Effector CD4-positive, alpha-beta T cell (primary cell): Measurements from ENCODE around the gene ZNF521.

Experiments
- DNase-seq: peaks from one replicate; pipeline ENCODE4 v3.0.0-alpha.2; 2020

The ZNF521 gene

DNA sequence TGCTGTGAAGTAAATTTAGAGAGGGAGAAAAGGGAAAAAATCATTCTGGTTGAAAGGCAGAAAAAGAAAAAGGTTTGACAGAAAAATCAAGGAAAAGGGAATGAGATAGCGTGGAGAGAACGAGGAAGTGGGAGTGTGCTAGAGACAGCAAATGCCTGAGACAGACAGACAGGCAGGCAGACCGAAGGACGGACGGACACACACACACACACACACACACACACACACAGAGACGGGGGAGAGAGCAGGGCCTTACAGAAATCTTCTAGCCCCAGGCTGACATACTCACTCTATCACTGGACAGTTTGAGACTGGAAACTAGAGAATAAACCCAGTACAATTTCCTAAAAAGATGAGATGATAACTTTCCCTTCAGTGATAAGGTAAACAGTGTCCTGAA, 238.4 kb downstream of the ZNF521 start:
- DNase-seq: no peak

DNA sequence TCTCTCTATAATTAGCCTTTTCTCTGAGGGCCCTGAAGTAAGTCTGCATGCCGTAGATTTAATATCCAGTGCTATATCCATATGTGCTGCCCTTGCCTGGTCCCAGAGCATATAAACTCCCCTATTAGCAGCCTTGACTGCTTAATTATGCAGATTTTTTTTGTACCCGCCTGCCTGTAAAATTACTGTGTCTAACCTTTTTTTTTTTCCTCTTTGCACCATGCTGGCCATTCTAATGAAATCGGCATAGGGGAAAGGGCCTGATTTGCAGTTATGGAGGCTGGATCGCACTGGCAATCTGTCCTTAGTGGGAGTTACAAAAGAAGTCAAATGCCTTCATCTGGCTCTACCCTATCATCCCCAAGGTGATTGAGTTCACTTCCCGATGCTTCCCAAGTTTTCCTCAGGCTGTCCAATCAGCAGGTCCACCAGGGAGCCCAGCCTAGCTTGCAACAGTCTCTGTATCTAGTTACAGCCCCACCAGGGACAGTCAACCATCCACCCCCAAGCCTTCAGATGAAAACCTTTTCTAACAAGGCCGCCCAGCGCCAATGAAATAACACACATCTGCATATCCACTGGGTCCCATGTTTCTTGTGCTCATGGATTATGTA, 239.0 kb downstream of the ZNF521 start:
- DNase-seq: no peak

DNA sequence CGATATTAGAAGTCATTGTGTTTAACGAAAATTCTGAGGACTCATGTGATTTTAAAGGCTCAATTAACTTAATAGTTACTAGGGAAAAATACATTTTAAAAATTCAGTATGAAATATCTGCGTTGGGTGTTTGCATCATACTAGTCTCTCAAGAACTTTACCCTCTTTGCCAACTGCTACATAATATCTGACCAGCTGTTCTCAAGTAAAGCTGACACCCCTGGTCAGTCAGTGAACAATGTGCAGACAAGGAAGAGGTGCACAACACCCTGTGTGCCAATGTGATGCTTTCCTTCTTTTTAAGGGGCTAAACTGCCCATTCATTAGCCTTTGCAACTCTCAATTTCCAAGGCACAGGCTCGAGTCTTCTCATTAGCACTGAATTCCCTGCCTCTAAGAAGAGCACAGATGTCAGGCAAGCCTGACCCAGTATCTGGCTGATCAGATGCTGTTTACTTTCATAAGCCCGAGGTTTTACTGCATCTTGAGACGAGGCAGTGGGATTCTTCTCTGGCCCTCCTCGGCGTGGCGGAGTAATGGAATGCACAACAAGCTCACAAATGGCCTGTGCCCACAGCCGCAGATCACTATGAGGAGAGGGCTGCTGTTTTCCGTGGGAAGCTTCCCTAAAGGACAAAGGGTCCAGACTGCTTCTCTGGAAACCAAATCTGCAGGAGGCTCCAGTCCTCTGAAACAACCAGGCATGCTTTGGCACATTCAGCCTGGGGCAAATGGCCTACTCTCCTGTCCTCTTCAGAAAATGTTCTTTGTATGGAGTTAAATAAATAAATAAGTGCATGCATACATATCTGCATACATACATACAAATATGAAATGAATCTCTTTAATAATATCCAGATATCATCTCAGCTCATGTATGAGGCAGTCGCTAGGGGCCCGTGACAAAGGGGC, 240.3 kb downstream of the ZNF521 start:
- no peak for DNase-seq

GRCh38 chr18:25109484-25109883, 242.5 kb downstream of the ZNF521 start:
- no peak for DNase-seq

- no peak for DNase-seq
These were observed 248.4 kb downstream of the ZNF521 start for GRCh38 chr18:25103468-25104155.

DNA sequence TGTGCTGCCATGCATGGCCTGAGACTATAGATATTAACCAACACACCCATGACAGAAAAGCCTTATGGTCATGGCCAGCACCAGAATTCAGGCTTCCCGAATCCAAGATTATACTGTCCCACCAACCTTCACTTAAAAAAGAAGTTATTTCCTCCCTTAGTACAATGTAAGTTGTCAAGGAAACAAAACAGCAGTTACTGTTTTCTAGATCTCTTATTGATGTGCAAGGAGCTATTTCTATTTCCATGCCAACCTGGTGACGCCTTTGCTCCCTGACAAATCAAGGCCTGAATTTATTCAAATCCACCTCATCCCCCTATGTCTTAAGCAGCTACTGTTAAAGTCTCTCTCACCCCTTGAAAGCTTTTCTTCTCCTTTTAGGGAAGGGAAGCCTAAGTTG, 249.3 kb downstream of the ZNF521 start:
- DNase-seq: no peak

DNA sequence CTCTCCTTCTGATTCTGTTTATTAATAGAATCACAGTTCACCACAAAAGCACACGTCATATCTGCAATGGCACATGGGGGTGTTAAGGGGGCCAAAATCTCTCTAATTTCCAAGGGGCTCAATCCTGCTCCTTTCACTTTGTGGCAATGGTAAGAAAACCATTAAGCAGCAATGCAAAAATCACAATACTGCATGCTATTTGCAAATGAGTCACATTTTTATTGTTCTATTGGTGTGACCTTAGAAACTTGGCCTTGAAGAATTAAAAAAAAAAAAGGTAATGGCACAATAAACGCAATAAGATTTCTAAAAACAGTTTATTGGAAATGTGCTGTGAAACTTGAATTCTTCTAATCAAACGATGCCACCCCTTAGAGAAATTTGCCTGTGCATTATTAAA, 251.5 kb downstream of the ZNF521 start:
- no peak for DNase-seq

DNA sequence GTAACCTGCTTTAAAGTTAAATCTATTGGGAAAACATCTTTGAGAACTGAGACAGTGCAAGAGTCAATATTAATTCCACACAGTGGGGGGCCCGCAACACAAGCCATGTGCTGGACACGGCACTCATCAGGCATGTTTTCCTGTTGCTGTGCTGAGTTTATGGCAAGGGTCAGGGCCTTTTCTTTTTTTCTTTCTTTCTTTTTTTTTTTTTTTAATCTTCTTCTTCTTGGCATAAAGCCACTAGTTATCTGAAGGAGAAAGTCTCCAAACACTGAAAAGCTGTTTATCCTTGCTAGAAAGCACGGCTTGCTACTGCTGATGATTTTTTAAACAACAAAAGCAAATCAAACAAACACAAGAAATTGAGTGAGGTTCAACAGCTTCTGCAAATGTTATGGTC, 252.1 kb downstream of the ZNF521 start:
- no peak for DNase-seq

- no peak for DNase-seq
These were observed 254.4 kb downstream of the ZNF521 start for GRCh38 chr18:25097569-25098056.

GRCh38 chr18:25097057-25097456, 254.9 kb downstream of the ZNF521 start:
- no peak for DNase-seq

GRCh38 chr18:25093141-25093540, 258.8 kb downstream of the ZNF521 start:
- DNase-seq: no peak

DNA sequence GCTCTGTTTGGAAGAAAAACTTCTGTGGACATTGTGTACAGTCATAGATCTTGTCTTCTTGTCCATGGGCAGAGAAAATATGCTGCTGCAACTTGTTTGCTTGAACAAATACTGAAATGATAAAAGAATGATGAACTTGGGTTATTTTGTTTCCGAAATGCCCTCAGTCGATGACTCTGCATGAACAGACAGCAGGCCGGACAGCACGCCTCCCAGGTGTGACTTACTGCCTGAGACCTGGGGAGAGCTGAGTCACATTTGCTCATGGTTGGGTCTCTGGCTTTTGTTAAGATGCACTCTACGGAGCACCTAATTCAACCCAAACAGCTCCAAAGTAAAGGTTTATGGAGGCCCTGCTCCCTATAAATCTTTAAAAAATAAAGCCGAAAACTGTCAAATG, 262.5 kb downstream of the ZNF521 start:
- DNase-seq: no peak

DNA sequence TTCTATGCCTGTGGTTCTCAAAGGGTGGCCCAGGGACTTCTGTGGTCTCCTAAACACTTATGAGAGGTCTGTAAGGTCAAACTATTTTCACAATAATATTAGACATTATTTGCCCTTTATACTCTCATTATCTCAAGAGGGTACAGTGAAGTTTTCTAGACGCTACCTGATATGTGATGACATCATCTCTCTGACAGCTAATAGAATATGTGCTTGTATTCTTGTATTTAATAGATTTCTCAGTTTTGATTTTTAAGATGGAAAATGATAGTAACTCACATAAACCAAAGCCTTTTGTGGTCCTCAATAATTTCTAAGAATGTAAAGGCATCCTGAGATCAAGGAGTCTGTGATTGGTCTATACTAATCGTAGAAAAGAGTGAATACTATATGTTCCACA, 265.1 kb downstream of the ZNF521 start:
- no peak for DNase-seq

DNA sequence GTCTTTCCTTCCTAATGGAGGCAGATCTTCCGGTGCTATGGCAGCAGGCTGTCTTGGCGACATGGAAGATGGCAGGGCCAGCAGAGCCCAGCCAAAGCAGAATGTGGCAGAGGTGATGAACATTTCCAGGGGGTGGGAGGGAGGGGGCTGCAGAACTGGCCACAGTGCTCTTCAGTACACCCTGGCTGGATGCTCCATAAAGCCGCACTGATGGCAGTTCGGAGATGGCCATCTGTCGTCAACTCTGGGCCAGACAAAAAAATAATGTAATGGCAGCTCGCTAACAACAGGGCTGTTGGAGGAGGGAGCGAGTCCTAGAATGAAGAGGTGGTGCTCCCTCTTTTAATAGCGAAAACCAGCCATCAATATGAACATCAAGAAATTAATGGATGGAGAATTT, 271.0 kb downstream of the ZNF521 start:
- no peak for DNase-seq

DNA sequence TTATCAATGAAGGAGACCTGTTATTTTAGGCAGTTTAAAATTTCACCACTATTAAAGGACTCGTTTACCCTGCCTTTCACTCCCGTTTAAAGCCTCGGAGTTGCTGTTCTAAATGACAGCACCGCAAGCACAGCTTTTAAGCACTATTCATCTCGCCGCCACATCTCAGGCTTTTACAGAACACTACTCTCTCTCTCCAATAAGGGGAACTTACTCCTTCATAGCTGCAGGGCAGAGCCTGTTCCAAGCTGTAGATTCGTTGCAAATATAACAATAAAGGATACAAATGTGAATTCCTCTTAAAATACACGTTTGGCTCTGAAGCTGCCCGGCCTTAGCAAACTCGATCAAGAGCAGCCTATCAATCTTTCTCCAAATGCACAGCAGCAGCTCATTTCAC, 271.8 kb downstream of the ZNF521 start:
- no peak for DNase-seq

GRCh38 chr18:25077944-25078723, 273.8 kb downstream of the ZNF521 start:
- DNase-seq: no peak

DNA sequence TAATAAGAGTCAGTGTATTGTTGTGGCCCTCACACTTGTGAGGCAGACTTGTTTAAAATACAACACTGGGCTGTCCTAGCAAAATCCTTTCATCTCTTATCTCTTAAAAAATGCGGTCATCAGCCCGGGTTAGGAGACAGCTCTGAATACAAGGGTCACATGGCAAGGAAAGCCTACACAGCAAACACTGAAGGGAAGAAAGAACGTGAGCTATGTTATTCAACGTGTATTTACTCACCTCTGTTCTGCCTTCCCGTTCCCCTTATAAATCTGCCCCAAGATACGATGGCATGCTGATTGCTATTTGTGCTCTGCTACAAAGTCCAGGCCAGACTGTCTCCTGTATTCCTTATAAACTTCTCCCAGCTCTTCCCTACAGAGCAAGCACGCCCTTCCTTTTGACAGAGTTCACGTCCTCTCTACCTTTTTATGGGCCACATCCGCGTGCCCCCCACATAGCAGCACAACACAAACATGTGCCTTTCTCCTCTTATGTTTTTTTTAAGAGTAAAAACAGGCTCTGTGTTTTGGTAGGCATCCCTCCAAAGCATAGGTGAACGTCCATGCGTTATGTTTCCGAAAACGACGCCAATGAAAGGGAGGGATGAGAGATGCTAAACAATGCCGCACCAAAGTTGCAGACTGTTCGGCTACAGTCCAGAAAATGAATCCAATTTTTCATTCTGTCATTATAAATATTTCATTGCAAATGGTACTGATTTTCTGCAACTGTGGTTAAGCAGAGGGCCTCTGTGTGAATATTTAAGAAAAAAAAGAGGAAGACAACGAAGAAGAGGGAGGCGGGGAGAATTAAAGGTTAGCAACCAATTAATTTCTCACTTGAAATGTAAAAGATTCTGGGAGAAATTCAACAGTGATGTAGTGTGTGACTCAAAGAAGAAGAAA, 274.7 kb downstream of the ZNF521 start:
- DNase-seq: no peak

DNA sequence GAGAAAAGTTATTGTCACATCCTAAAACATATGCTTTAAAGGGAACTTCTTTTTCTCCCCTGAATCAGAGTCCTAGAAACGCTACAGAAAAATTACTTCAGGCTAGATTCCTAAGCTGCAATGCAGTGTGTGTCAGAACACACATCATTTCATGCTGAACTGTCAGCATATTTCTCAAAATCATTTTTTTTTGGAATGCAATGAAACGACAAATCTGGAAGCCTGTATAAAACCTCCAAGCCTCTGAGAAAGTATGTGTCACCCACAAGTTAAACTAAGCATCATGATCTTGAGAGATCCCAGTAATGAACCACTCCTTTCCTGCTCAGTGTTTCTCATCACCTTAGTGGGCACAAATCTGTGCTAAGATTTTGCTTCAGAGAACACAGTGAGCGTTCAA, 276.2 kb downstream of the ZNF521 start:
- DNase-seq: no peak

DNA sequence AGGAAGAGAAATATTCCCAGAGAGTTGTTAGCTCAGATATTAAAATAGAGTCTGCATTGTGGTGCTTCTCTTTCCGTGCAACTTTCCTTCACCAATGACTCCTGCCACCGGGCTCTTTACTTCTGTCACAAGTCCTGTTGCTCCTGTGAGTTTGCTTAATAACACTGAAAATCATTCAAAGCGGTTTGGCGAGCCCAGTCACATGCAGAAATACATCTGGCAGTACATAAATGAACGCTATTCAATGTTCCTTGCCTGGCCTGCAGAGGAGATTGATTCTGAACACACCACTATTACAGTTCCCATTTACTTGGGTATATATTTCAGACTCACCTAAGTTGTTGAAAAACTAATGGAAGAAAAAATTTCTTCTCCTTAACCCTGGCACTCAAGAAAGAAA, 276.6 kb downstream of the ZNF521 start:
- DNase-seq: no peak

- DNase-seq: no peak
These were observed 277.0 kb downstream of the ZNF521 start for GRCh38 chr18:25074925-25075324.

GRCh38 chr18:25072205-25072604, 279.8 kb downstream of the ZNF521 start:
- no peak for DNase-seq
